Central memory CD8-positive, alpha-beta T cell (primary cell): ENCODE measurements around the gene CEP162.
"Not testable (repeated sequence)": the region's sequence is repeated elsewhere in the genome, so short reads cannot be mapped to it uniquely, and the experiment has no call there.

ENCODE experiments used
- ATAC-seq: fragments of 150-1000 bp; cut with Tn5 transposase; replicated peaks from 2 replicates; pipeline ENCODE4 v1.10.0; 2022; ENCODE audit warnings: mild to moderate bottlenecking, moderate FRiP score, moderate number of reproducible peaks; ENCODE audit not compliant: poor library complexity, severe bottlenecking; ENCODE audit errors: extremely low read depth
- DNase-seq, 2 donors: peaks; one replicate each; pipeline ENCODE4 v3.0.0; 2021; ENCODE audit warnings: low spot score in 2 of 2
- H3K27ac Mint-ChIP-seq: one replicate; pipeline ENCODE4 v1.8.0; 2022; ENCODE audit warnings: low read depth, mild to moderate bottlenecking, moderate library complexity, mixed read lengths
- H3K27me3 Mint-ChIP-seq: one replicate; pipeline ENCODE4 v1.8.0; 2022; ENCODE audit warnings: mixed read lengths
- H3K36me3 Mint-ChIP-seq: one replicate; pipeline ENCODE4 v1.8.0; 2022; ENCODE audit warnings: mild to moderate bottlenecking, moderate library complexity, mixed read lengths; ENCODE audit not compliant: insufficient read depth
- H3K4me1 Mint-ChIP-seq: one replicate; pipeline ENCODE4 v1.8.0; 2022; ENCODE audit warnings: mixed read lengths
- H3K4me3 Mint-ChIP-seq: one replicate; pipeline ENCODE4 v1.8.0; 2022; ENCODE audit warnings: mild to moderate bottlenecking, moderate library complexity, mixed read lengths
- H3K9me3 Mint-ChIP-seq: one replicate; pipeline ENCODE4 v1.8.0; 2022; ENCODE audit warnings: mixed read lengths

CEP162 gene

DNA sequence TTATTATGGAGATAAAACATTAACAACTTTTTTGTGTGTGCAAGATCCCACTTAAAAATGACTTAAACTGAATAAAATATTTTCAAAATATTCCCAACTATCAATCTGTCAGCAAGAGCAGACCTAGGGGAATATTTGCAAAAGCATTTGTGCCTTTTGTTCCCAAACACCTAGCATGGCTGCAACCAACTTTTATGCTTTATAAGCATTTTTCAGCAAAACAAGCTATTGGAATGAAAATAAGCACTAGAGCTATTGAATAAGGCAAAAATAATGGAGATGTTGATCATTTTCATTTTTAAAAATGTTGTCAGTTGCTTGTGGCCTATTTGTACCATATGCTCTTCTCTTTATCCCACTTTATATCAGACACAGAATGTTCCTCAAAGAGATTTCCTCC, 28.2 kb upstream of the CEP162 start:
- Mint-ChIP-seq H3K4me1 (no peaks in the 10 kb centered on the region), H3K9me3 (no peaks in the 10 kb centered on the region)

DNA sequence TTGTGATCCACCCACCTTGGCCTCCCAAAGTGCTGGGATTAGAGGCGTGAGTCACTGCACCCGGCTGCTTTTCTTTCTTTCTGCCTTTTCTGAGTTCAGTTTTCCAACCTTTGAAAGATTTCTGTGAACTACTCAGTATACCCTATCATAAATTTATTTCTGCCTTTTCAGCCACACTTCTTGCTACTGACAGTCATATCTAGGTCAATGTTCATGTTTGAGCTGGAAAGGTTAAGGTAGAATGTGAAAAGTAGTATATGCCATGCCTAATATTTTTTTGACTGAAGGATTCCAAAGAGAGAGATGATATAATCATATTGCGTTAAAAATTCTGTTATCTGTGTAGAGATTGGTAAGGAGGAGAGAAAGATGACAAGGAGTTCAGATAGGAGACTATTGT, 25.9 kb upstream of the CEP162 start:
- DNase-seq = no peak
- ATAC-seq = no peak
- H3K27me3 Mint-ChIP-seq = peaks cover 62% of the 10 kb centered on the region
- H3K36me3 Mint-ChIP-seq = no peaks in the 10 kb centered on the region
- H3K27ac Mint-ChIP-seq = no peak overlapping the region
- no peak overlapping the region for H3K4me3 Mint-ChIP-seq
- H3K4me1 Mint-ChIP-seq = no peaks in the 10 kb centered on the region
- no peaks in the 10 kb centered on the region for H3K9me3 Mint-ChIP-seq

More for the DNA sequence above, 28.2 kb upstream of the CEP162 start:
- no peak for DNase-seq
- H3K27me3 Mint-ChIP-seq = peaks cover 69% of the 10 kb centered on the region
- no peak overlapping the region for H3K27ac Mint-ChIP-seq
- ATAC-seq = no peak
- H3K4me3 Mint-ChIP-seq = no peak overlapping the region
- H3K36me3 Mint-ChIP-seq = no peaks in the 10 kb centered on the region

DNA sequence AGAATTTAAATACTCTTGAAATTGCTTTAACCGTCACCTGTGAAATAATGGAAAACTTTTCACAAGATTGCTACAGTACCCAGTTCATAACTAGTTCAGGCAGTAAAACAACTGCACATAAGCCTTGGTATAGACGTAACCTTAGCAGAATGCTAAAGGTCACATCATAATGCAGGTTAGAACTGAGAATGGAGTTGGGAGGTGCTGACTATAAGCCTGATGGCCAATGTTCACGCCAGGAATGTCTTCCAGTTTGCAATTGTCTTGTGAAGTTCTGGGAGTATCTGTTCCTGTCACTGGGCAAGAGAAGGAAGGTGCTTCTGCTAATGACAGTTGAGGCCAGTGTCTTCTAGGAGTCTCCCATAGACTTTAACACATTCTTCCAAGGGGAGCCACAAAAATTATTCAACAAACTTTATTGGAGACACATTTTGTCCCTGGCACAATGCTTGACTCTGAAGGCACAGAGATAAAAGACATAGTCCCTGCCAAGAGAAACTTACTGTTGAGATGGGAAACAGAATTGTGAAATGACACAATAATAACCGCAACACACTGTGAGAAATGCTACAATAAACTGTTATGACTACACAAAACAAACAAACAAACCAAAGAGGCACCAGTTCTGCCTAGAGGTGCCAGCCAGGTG, 24.6 kb upstream of the CEP162 start:
- no peak for DNase-seq
- Mint-ChIP-seq H3K4me1 (no peaks in the 10 kb centered on the region), H3K4me3 (no peak overlapping the region), H3K27me3 (peaks cover 61% of the 10 kb centered on the region), H3K9me3 (no peaks in the 10 kb centered on the region), H3K27ac (no peak overlapping the region), H3K36me3 (no peaks in the 10 kb centered on the region)
- ATAC-seq = no peak

DNA sequence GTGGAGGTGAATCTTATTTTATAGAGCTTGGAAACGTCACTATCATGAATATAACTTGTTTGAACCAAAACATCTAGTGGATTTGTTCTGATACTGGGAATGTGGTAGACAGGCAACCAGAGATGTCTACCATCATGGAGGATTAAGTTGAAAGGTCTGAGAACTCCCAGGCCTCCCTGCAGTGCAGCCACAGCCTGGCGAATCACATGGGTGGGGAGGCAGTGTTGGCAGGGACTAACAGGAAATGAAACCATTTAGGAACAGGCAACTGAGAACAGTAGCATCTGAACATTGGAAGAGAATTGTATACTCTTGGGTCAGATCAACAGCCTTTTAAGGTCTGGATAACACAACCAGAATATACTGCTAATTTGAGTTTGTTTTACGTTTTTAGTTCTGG, 22.3 kb upstream of the CEP162 start:
- H3K27ac Mint-ChIP-seq = no peak overlapping the region
- no peaks in the 10 kb centered on the region for H3K9me3 Mint-ChIP-seq
- ATAC-seq = no peak
- no peaks in the 10 kb centered on the region for H3K36me3 Mint-ChIP-seq
- peaks cover 44% of the 10 kb centered on the region for H3K27me3 Mint-ChIP-seq
- no peaks in the 10 kb centered on the region for H3K4me1 Mint-ChIP-seq
- DNase-seq = no peak
- no peak overlapping the region for H3K4me3 Mint-ChIP-seq

DNA sequence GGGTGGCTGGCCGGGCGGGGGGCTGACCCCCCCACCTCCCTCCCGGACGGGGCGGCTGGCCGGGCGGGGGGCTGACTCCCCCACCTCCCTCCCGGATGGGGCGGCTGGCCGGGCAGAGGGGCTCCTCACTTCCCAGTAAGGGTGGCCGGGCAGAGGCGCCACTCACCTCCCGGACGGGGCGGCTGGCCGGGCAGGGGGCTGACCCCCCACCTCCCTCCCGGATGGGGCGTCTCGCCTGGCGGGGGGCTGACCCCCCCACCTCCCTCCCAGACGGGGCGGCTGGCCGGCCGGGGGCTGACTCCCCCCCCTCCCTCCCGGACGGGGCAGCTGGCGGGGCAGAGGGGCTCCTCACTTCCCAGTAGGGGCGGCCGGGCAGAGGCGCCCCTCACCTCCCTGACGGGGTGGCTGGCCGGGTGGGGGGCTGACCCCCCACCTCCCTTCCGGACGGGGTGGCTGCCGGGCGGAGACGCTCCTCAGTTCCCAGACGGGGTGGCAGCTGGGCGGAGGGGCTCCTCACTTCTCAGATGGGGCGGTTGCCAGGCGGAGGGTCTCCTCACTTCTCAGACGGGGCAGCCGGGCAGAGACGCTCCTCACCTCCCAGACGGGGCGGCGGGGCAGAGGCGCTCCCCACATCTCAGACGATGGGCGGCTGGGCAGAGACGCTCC, 17.1 kb upstream of the CEP162 start:
- H3K27ac Mint-ChIP-seq, ATAC-seq, DNase-seq, H3K4me1 Mint-ChIP-seq, H3K9me3 Mint-ChIP-seq, H3K4me3 Mint-ChIP-seq, H3K36me3 Mint-ChIP-seq: not testable (repeated sequence)
- peaks cover 10% of the 10 kb centered on the region for H3K27me3 Mint-ChIP-seq

DNA sequence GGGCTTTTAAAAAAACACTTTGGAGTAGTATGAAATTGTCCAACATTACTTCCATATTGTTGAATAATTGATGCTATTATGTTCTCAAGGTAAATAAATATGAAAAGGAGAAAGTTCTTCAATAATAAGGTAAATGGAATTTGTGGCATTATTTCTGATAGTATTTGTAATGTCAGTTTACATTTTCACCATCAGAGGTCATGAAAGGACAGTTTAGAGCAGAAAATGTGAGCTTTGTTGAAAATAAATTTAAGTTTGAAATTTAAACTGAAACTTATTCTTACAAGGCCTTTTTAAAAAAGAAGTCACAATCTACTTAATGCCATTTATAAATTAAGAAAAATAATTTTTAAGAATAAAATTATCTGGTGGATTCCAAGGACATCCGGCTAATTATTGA, 15.8 kb upstream of the CEP162 start:
- no peaks in the 10 kb centered on the region for H3K9me3 Mint-ChIP-seq
- H3K36me3 Mint-ChIP-seq = no peaks in the 10 kb centered on the region
- H3K4me3 Mint-ChIP-seq = no peak overlapping the region
- no peak overlapping the region for H3K27ac Mint-ChIP-seq
- H3K27me3 Mint-ChIP-seq = peaks cover 10% of the 10 kb centered on the region
- DNase-seq = no peak
- ATAC-seq = no peak
- H3K4me1 Mint-ChIP-seq = no peaks in the 10 kb centered on the region

DNA sequence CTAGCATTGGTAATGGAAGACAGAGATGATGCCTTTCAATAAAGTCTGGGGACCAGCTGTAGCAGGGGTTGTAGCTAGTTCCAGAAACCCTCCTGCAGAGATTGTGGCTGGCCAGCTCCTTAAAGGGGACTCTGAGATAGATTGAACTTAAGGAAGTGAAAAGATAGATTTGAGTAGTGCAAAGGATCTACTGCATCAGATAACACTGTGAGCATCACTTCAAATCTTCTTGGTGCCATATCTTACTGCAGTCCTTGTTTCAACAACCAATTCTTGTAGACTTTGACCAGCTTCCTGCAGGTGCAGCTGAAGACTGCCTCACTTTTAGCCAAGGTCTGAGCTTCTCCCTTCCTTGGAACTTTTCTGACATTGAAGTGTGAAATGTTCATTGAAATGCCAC, 14.8 kb upstream of the CEP162 start:
- H3K36me3 Mint-ChIP-seq = no peaks in the 10 kb centered on the region
- H3K4me3 Mint-ChIP-seq = no peak overlapping the region
- H3K27ac Mint-ChIP-seq = no peak overlapping the region
- ATAC-seq (no peak), DNase-seq (no peak)
- no peaks in the 10 kb centered on the region for H3K4me1 Mint-ChIP-seq
- no peaks in the 10 kb centered on the region for H3K9me3 Mint-ChIP-seq
- peaks cover 20% of the 10 kb centered on the region for H3K27me3 Mint-ChIP-seq

DNA sequence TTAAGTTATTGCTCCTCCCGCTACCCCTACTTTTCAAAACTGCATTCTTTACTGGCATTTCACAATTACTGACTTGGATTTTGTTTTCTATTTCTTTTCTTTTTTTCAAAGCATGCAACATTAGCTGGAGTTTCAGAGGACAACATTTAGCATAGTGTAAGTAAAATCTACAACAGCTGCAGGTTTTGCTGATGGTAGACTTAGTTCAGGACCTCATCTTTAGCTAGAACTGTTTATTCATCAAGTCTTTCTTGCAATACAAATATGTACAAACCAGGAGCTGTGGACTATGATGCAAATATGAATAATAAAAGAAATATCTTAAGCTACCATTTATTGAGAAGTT, 728 bp upstream of the CEP162 start:
- ATAC-seq = peak; percentile 4
- H3K27ac Mint-ChIP-seq = peak overlapping the region; percentile 89
- peak overlapping the region; percentile 99 for H3K4me3 Mint-ChIP-seq
- H3K4me1 Mint-ChIP-seq = peaks cover 10% of the 10 kb centered on the region
- no peaks in the 10 kb centered on the region for H3K9me3 Mint-ChIP-seq
- peaks cover 18% of the 10 kb centered on the region for H3K27me3 Mint-ChIP-seq
- no peak for DNase-seq
- peaks cover 5% of the 10 kb centered on the region for H3K36me3 Mint-ChIP-seq

DNA sequence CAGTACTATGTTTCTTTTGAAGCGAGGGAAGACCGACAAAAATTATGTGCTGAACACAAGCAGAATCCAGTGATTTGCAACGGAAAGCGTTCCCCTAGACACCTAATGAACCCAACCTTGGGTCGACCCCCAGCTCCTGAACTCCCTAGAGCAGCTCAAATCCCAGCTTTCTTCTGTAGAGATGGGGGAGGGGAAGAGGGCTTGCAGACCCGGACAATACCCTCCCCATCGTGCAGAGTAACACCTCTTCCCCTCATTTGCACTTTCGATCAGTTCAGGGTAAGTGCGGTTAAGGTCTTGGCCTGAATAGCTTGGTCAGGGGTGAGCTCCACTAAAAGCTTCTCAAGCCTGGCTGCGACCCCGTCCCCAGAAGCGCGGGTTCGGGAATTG, 404 bp downstream of the CEP162 start:
- no peak for DNase-seq

DNA sequence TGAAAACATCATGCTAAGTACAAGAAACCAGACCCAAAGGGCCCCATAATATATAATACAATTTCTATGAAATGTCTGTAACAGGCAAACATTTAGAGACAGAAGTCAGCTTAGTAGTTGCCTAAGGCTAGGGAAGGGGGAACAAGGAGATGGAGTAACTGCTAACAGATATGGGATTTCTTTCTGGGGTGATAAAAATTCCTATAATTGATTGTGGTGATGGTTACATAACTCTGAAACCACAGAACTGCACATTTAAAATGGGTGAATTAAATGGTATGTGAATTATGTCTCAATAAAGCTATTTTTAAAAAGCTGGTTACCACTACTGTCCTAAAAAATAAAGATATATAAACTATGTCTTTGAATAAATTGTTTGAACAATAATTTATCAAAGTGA, 3.2 kb downstream of the CEP162 start:
- ATAC-seq = no peak

More for the DNA sequence above, 404 bp downstream of the CEP162 start:
- H3K27ac Mint-ChIP-seq = peak overlapping the region; percentile 89
- H3K4me3 Mint-ChIP-seq = peak overlapping the region; percentile 99
- peaks cover 5% of the 10 kb centered on the region for H3K36me3 Mint-ChIP-seq
- no peaks in the 10 kb centered on the region for H3K9me3 Mint-ChIP-seq
- ATAC-seq = no peak
- peaks cover 11% of the 10 kb centered on the region for H3K27me3 Mint-ChIP-seq
- H3K4me1 Mint-ChIP-seq = peaks cover 10% of the 10 kb centered on the region

DNA sequence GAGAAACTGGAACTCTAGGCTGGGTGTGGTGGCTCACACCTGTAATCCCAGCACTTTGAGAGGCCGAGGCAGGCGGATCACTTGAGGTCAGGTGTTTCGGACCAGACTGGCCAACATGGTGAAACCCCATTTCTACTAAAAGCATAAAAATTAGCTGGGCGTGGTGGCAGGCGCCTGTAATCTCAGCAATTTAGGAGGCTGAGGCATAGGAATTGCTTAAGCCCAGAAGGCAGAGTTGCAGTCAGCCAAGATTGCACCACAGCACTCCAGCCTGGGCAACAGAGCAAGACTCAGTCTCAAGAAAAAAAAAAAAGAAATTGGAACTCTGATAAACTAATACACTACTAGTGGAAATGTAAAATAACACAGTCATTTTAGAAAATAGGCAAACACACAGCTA, 3.8 kb downstream of the CEP162 start:
- not testable (repeated sequence) for H3K4me1 Mint-ChIP-seq, ATAC-seq, H3K27me3 Mint-ChIP-seq, H3K27ac Mint-ChIP-seq, H3K9me3 Mint-ChIP-seq, H3K4me3 Mint-ChIP-seq, DNase-seq, H3K36me3 Mint-ChIP-seq

More for the DNA sequence above, 3.2 kb downstream of the CEP162 start:
- no peak overlapping the region for H3K27ac Mint-ChIP-seq
- no peaks in the 10 kb centered on the region for H3K27me3 Mint-ChIP-seq
- DNase-seq = no peak
- H3K36me3 Mint-ChIP-seq = peaks cover 5% of the 10 kb centered on the region
- H3K4me3 Mint-ChIP-seq = no peak overlapping the region
- no peaks in the 10 kb centered on the region for H3K9me3 Mint-ChIP-seq
- peaks cover 10% of the 10 kb centered on the region for H3K4me1 Mint-ChIP-seq

DNA sequence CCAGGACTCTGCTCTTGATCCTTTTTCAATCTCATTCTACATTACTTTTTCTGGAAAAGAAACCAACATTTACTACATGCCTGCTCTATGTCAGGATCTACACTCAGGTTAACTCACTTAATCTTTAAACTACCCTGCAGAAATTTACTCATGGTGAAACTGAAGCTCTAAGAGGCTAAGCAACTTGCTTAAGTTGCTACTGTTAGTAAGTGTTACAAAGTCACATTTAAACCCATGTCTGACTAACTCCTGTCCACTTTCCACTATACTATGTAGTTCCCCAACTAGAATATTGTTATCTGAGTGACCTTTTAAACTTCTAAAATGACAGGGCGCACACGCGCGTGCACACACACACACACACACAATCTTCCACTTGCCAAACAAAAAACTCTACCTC, 5.0 kb downstream of the CEP162 start:
- ATAC-seq (no peak), DNase-seq (no peak)
- Mint-ChIP-seq H3K9me3 (no peaks in the 10 kb centered on the region), H3K4me1 (no peaks in the 10 kb centered on the region), H3K36me3 (peaks cover under 1% of the 10 kb centered on the region), H3K4me3 (no peak overlapping the region), H3K27ac (peak overlapping the region; percentile 4), H3K27me3 (no peaks in the 10 kb centered on the region)

DNA sequence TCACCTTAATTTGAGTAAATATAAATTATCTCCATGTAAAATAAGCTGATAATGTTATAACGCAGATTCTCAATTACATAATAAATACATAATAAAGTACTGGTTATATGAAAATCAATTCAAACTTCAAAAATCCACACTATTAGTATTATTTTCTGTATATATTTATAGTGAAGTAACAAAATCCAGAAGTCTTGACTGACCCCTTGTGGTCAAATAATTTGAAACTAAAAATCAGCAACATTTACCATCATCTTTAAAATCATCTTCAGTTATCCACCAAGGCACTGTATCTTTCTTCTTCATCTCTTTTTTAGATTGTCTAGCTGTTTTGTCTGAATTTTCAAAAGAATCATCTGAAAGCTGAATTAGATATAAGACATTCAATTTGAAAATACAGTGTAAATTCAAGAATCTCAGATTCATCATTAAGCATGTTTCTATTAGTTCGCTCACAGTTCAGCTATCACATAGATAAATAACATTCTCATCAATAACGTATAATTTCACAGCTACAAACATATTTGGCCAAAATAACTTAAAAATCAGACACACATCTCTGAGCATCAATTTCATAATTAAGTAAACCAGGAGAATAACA, 6.5 kb downstream of the CEP162 start:
- DNase-seq (no peak), ATAC-seq (no peak)
- Mint-ChIP-seq H3K4me1 (no peaks in the 10 kb centered on the region), H3K4me3 (no peak overlapping the region), H3K9me3 (no peaks in the 10 kb centered on the region), H3K27ac (no peak overlapping the region), H3K36me3 (peaks cover 2% of the 10 kb centered on the region), H3K27me3 (no peaks in the 10 kb centered on the region)
